HL-60 (cell line): Measurements from ENCODE around the gene SHMT1.

ENCODE experiments used
- DNase-seq, 2 experiments: peaks; one replicate each; pipeline ENCODE4 v3.0.0-alpha.2; 2010 to 2020; ENCODE audit warnings: low read depth in 1 of 2, low spot score in 1 of 2
- H3K27ac ChIP-seq: fragments of 250-450 bp; sonication (Bioruptor Pico); replicated peaks from 2 replicates; pipeline ENCODE4 v1.5.1; 2020; ENCODE audit warnings: mild to moderate bottlenecking, moderate library complexity
- H3K27me3 ChIP-seq: fragments of 250-450 bp; sonication (Bioruptor Pico); 2 replicates; pipeline ENCODE4 v1.5.1; 2021; ENCODE audit warnings: mild to moderate bottlenecking, moderate library complexity; ENCODE audit not compliant: insufficient read depth, poor library complexity, severe bottlenecking
- H3K4me3 ChIP-seq: replicated peaks from 2 replicates; pipeline ENCODE4 v1.5.1; 2011; ENCODE audit warnings: mild to moderate bottlenecking, control low read depth, low read length; ENCODE audit not compliant: insufficient read depth
- CTCF ChIP-seq: IDR thresholded peaks from one replicate; pipeline ENCODE4 v1.5.1; 2011; ENCODE audit warnings: low read length, control low read depth, inconsistent platforms; ENCODE audit not compliant: insufficient read depth
- GABPA ChIP-seq: IDR thresholded peaks from 2 replicates; pipeline ENCODE4 v1.6.1; 2012; ENCODE audit warnings: low read depth
- POLR2AphosphoS5 ChIP-seq: IDR thresholded peaks from 2 replicates; pipeline ENCODE4 v1.6.1; 2012; ENCODE audit warnings: low read depth
- REST ChIP-seq: IDR thresholded peaks from 2 replicates; pipeline ENCODE4 v1.6.1; 2012; ENCODE audit warnings: low read depth; ENCODE audit not compliant: insufficient replicate concordance
- SPI1 ChIP-seq: IDR thresholded peaks from 2 replicates; pipeline ENCODE4 v1.6.1; 2012; ENCODE audit warnings: low read depth, mild to moderate bottlenecking, borderline replicate concordance

SHMT1 gene

GRCh38 chr17:18281788-18282187 lies 81.6 kb downstream of the SHMT1 start:
- Histone ChIP-seq H3K27me3 (no peaks in the 10 kb centered on the region), H3K4me3 (no peak overlapping the region), H3K27ac (no peak overlapping the region)
- TF ChIP-seq REST (no peak), CTCF (no peak), GABPA (no peak), POLR2AphosphoS5 (no peak), SPI1 (no peak)
- DNase-seq = no peak

GRCh38 chr17:18280766-18281371 lies 82.5 kb downstream of the SHMT1 start:
- no peak for DNase-seq
- no peak for TF ChIP-seq REST
- no peak for TF ChIP-seq CTCF
- TF ChIP-seq POLR2AphosphoS5 = no peak
- H3K27ac ChIP-seq = no peak overlapping the region
- no peaks in the 10 kb centered on the region for H3K27me3 ChIP-seq
- no peak overlapping the region for H3K4me3 ChIP-seq

- TF ChIP-seq GABPA (no peak), CTCF (no peak), POLR2AphosphoS5 (no peak), SPI1 (no peak), REST (no peak)
- H3K27ac ChIP-seq = no peak overlapping the region
- no peaks in the 10 kb centered on the region for H3K27me3 ChIP-seq
- DNase-seq = no peak
- H3K4me3 ChIP-seq = no peak overlapping the region
Measured at GRCh38 chr17:18280249-18280648, 83.1 kb downstream of the SHMT1 start.
